GM12892 (cell line): ENCODE measurements around the gene MAPKAPK3.

Source experiments
- POLR2A ChIP-seq: IDR thresholded peaks from 2 replicates; pipeline ENCODE4 v1.6.1; 2011; ENCODE audit warnings: low read depth, low read length, control low read depth
- POLR2AphosphoS5 ChIP-seq: IDR thresholded peaks from 2 replicates; pipeline ENCODE4 v1.6.1; 2011; ENCODE audit warnings: low read depth, low read length, control low read depth
- TAF1 ChIP-seq: IDR thresholded peaks from 2 replicates; pipeline ENCODE4 v1.6.1; 2011; ENCODE audit warnings: low read depth, mild to moderate bottlenecking, control low read depth, low read length, borderline replicate concordance

DNA sequence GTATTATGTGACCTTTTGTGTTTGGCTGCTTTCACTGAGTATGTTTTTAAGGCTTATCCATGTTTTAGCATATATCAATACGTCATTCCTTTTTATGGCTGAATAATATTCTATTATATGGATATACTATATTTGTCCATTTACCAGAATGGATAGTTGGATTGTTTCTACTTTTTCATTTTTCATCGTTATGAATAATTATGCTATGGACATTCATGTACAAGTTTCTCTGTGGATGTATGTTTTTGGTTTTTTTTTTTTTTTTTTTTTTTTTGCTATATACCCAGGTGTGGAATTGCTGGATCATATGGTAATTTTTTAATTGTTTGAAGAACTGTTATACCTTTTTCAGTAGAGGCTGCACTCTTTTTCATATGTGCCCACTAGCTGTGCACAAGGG is 81.3 kb downstream of the MAPKAPK3 start:
- no peak for TF ChIP-seq POLR2AphosphoS5
- no peak for TF ChIP-seq POLR2A
- TF ChIP-seq TAF1 = no peak
